HG03469 (cell line): ENCODE measurements around the gene KRTAP9-9.
"Not testable (repeated sequence)": the region's sequence is repeated elsewhere in the genome, so short reads cannot be mapped to it uniquely, and the experiment has no call there.

Experiments
- ATAC-seq: cut with Tn5 transposase; IDR thresholded peaks from one replicate; pipeline ENCODE4 v1.9.1; 2021; ENCODE audit warnings: mild to moderate bottlenecking, moderate library complexity, moderate number of reproducible peaks; ENCODE audit not compliant: unreplicated experiment

KRTAP9-9 gene

DNA sequence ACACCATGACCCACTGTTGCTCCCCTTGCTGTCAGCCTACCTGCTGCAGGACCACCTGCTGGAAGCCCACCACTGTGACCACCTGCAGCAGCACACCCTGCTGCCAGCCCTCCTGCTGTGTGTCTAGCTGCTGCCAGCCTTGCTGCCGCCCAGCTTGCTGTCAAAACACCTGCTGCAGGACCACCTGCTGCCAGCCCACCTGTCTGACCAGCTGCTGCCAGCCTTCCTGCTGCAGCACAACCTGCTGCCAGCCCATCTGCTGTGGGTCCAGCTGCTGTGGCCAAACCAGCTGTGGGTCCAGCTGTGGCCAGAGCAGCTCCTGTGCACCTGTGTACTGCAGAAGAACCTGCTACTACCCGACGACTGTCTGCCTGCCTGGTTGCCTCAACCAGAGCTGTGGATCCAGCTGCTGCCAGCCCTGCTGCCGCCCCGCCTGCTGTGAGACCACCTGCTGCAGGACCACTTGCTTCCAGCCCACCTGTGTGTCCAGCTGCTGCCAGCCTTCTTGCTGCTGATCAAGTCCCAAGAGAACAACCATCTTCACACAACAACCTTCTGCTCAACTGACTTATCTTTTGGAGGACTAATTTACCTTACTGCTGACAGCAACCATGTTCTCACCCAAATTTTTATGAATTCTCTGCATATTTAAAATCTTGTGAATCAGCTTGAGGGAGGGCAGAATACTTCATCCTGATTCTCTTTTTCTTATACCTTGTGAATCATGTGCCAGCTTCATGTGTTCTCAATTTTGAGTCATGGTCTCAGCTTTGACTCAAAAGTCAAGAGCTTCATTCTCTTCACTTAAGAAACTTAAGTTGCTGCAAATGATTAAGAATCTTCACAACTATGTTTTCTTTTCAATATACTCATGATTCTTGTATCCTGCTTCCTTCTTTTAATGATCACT is at the start of gene KRTAP9-9:
KRTAP9-9 (plus strand) TSS at position 4 of the 910 bp plus-strand sequence.
- ATAC-seq = not testable (repeated sequence)

DNA sequence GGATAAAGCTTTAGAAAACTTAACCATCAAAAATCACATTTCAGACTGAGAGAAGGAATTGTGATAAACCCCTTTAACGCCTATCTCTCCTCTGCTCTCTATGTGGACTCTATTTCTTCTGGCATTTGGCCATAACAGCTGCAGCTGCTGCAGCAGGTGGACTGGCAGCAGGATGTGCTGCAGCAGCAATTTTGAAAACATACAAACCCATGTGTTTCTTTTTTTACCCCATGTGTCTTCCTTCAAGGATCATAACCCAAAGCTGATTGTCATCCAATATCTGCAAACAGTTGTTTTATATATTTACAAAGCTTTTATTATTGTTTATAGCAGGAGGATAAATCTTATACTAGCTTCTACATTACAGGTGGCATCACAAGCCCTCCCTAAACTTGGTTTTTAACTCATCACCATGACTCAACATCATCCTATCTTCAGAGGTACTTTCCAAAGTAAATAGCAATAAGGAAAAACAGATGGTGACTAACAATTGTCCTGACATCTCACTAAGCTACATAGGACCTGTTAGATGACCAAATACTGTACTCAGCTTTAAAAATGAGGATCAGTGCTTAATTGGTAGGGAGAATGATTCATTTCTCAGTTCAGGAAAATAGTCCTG is 43.2 kb upstream of the KRTAP9-9 start:
- no peak for ATAC-seq

DNA sequence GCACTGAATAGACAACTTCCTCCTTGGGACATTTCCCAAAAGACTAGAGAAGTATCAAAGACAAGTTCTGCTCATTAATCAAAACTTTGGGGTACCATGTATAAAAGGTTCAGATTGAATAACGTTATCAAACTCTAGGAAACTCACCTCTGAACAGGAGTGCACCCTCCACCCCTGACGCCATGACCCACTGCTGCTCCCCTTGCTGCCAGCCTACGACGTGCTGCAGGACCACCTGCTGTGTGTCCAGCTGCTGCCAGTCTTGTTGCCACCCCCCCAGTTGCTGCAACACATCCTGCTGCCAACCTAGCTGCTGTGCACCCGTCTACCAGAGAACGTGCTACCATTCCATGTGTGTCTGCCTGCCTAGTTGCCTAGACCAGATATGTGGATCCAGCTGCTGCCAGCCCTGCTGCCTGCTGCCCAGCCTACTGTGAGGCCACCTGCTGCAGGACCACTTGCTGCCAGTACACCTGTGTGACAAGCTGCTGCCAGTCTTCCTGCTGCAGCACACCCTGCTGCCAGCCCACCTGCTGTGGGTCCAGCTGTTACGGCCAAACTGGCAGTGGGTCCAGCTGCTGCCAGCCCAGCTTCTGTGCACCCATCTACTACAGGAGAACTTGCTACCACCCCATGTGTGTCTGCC is 42.5 kb upstream of the KRTAP9-9 start:
- no peak for ATAC-seq

DNA sequence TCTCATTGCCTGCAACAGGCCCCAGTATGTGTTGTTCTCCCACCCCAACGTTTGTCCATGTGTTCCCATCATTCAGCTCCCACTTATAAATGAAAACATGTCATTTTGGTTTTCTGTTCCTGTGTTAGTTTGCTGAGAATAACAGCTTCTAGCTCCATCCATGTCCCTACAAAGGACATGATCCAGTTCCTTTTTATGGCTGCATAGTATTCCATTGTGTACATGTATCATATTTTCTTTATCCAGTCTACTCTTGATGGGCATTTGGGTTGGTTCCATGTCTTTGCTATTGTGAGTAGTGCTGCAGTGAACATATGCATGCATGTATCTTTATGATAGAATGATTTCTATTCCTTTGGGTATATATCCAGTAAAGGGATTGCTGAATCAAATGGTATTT is 39.5 kb upstream of the KRTAP9-9 start:
- ATAC-seq = no peak

DNA sequence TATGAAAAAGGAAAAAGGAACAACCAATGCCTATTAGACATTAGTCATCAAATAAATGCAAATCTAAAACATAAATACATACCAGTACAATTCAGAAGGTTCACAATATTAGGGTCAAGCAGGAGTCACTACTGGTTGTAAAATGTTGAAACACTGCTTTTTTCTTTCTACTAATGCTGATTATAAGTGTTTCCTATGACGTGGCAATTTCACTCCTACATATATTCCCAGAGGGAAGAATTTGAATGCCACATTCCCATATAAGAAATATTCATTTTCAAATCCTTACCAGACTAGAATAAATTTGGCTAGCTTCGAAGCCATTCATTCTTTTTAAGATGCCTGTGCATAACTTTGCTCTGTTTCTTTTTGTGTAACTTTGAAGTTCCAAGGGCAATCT is 31.4 kb upstream of the KRTAP9-9 start:
- ATAC-seq = no peak

DNA sequence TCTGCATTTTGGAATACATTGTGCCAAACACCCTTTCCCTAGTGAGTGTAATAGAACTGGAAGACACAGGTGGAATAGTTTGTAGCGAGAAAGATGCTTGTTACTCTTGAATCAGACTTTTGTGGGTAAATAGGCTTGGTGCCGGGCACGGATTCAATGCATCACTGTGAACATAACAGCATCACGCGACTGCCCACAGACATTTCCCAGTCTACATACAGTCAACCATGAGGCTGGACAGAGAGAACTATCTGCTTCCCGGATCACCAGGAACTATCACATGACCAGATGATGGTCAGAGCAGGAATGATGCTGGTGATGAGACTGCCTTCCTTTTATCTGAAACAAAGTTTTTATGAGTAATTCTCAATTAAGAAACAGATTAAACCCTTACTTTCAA is 29.1 kb upstream of the KRTAP9-9 start:
- ATAC-seq = no peak

DNA sequence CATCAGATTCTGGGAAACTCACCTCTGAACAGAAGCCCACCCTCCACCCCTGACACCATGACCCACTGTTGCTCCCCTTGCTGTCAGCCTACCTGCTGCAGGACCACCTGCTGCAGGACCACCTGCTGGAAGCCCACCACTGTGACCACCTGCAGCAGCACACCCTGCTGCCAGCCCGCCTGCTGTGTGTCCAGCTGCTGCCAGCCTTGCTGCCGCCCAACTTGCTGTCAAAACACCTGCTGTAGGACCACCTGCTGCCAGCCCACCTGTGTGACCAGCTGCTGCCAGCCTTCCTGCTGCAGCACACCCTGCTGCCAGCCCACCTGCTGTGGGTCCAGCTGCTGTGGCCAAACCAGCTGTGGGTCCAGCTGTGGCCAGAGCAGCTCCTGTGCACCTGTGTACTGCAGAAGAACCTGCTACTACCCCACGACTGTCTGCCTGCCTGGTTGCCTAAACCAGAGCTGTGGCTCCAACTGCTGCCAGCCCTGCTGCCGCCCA is 28.5 kb upstream of the KRTAP9-9 start, which contains the start of gene KRTAP9-2:
KRTAP9-2 (plus strand) TSS at position 51 of the 498 bp plus-strand sequence; CDS start at position 58, 7 bp downstream.
- not testable (repeated sequence) for ATAC-seq

DNA sequence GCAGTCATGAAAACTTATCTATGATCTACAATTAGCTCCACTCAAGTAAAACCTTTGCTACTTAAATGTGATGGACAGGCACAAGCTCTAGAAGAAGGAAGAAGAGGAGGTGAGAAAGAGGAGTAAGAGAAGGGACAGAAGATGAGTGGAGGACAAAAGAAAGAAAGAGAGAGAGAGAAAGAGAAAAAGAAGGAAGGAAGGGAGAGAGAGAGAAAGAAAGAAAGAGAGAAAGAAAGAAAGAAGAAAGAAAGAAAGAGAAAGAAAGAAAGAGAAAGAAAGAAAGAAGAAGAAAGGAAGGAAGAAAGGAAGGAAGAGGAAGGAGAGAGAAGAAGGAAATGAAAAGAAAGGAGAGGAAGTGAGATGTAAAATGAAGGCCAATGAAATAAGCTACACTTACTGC is 25.1 kb upstream of the KRTAP9-9 start:
- no peak for ATAC-seq

DNA sequence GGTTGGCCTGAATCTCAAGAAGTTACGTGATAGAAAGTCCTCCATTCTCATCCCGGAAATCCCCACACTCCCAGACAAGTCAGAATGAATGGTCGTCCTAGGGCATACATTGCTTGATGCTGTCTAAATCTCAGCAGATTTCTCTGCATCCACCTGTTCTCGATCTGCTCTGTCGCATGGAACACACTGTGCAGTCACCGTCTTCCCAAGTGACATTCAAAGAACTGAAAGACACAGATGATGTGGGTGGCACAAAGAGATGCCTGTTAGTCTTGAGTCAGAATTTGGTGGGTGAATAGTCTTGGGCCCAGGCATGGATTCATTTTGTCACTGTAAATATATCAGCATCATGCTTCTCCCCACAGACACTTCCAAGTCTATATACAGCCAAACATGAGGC is 23.5 kb upstream of the KRTAP9-9 start:
- no peak for ATAC-seq

DNA sequence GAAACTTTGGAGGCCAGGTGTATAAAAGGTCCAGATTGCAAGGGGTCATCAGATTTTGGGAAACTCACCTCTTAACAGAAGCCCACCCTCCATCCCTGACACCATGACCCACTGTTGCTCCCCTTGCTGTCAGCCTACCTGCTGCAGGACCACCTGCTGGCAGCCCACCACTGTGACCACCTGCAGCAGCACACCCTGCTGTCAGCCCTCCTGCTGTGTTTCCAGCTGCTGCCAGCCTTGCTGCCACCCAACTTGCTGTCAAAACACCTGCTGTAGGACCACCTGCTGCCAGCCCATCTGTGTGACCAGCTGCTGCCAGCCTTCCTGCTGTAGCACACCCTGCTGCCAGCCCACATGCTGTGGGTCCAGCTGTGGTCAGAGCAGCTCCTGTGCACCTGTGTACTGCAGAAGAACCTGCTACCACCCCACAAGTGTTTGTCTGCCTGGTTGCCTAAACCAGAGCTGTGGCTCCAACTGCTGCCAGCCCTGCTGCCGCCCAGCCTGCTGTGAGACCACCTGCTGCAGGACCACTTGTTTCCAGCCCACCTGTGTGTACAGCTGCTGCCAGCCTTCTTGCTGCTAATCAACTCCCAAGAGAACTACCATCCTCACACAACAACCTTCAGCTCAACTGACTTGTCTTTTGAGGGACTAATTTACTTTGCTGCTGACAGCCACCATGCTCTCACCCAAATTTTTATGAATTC is 22.6 kb upstream of the KRTAP9-9 start, which contains the start of gene KRTAP9-3:
KRTAP9-3 (plus strand) TSS at position 51 of the 707 bp plus-strand sequence; CDS start at position 104, 53 bp downstream.
- not testable (repeated sequence) for ATAC-seq

DNA sequence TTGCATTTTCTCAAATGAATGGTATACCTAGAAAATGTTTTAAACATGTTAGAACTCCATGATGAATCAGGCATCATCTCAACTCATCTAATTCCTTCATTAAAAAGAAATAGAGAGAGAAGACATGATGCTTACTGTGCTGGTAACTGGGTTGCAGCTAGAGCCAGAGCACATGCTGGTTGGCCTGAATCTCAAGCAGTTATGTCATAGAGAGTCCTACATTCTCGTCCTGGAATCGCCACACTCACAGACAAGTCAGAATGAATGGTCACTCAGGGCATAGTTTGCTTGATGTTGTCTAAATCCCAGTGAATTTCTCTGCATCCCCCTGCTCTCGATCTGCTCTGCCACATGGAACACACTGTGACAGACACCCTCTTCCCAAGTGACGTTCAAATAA is 18.1 kb upstream of the KRTAP9-9 start:
- not testable (repeated sequence) for ATAC-seq

DNA sequence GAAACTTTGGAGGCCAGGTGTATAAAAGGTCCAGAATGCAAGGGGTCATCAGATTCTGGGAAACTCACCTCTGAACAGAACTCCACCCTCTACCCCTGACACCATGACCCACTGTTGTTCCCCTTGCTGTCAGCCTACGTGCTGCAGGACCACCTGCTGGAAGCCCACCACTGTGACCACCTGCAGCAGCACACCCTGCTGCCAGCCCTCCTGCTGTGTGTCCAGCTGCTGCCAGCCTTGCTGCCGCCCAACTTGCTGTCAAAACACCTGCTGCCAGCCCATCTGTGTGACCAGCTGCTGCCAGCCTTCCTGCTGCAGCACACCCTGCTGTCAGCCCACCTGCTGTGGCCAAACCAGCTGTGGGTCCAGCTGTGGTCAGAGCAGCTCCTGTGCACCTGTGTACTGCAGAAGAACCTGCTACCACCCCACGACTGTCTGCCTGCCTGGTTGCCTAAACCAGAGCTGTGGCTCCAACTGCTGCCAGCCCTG is 17.2 kb upstream of the KRTAP9-9 start, which contains the start of gene KRTAP9-8:
KRTAP9-8 (plus strand) TSS at position 51 of the 489 bp plus-strand sequence; CDS start at position 104, 53 bp downstream.
- ATAC-seq = not testable (repeated sequence)

DNA sequence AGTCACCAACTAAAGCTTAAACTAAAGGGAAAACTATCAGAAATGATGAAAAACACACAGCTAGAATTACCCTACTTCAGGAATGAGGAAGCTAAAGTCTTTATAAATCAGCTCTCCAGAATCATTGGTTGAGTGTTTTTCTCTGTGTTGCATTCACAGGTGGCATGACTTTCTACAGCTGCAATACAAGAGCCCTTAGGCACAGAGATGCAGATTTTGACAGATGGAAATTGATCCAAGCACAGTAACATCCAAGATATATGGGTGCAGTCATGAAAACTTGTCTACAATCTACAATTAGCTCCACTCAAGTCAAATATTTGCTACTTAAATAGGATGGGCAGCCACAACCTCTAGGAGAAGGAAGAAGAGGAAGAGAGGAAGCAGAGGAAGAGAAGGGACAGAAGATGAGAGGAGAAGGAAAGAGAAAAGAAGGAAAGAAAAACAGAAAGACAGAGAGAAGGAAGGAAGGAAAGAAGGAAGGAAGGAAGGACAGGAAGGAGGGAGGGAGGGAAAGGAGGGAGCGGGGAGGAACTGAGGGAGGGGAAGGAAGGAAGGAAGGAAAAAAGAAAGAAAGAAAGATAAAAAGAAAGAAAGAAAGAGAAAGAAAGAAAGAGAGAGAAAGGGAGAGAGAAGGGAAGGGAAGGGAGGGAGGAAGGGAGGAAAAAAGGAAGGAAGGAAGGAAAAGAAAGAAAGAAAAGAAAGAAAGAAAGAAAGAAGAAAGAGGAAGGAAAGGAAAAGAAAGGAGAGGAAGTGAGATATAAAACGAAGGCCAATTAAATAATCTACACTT is 8.0 kb upstream of the KRTAP9-9 start:
- ATAC-seq = not testable (repeated sequence)

DNA sequence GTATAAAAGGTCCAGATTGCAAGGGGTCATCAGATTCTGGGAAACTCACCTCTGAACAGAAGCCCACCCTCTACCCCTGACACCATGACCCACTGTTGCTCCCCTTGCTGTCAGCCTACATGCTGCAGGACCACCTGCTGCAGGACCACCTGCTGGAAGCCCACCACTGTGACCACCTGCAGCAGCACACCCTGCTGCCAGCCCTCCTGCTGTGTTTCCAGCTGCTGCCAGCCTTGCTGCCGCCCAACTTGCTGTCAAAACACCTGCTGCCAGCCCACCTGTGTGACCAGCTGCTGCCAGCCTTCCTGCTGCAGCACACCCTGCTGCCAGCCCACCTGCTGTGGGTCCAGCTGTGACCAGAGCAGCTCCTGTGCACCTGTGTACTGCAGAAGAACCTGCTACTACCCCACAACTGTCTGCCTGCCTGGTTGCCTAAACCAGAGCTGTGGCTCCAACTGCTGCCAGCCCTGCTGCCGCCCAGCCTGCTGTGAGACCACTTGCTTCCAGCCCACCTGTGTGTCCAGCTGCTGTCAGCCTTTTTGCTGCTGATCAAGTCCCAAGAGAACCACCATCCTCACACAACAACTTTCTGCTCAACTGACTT is 5.4 kb upstream of the KRTAP9-9 start, which contains the start of gene KRTAP9-4:
KRTAP9-4 (plus strand) TSS at position 51 of the 604 bp plus-strand sequence; CDS start at position 85, 34 bp downstream.
- ATAC-seq = not testable (repeated sequence)

DNA sequence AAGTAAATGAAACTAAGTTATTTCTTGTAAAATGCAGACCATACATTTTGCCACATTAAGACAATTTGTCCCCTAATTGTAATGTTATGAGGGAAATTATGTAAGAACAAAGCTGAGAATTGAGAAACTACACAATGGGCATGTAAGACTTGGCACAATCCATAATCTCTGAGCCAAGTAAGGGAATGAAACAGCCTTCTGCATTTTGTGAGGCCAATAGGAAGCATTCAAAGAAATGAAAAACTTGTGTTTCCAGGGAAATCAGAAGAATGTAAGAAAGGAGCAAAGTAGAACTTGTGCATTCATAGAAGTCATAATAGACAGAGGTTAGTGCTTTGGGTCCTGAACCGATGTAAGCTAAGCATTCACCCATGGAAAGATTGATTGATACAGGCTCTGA is 3.9 kb upstream of the KRTAP9-9 start:
- ATAC-seq = no peak

DNA sequence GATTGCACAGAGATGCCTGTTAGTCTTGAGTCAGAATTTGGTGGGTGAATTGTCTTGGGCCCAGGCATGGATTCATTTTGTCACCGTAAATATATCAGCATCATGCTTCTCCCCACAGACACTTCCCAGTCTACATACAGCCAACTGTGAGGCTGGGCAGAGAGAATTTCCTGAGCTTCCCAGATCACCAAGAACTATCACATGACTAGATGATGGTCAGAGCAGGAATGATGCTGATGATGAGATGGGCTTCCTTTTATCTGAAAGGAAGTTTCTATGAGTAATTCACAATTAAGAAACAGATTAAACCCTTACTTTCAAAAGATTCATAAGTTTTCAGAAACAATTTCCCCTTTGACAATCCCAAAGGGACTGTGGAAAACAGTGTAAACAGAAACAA is 323 bp upstream of the KRTAP9-9 start:
- no peak for ATAC-seq

DNA sequence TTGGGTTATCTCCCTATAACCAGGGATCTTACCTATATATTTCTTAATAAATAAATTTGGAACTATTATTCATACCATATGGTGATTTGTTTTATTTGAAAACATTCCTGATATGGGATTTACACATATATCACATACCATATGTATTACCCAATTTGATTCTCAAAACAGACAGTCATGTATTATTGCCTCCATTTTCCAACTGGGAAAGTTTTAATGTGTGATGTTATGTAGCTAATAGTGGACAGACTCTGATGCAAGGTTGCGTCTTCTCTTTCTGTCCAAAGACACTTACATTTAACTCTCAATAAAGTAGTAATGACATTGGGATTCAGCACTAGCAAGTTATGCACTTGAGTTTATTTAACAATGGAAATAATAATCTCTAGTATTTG is 1.1 kb downstream of the KRTAP9-9 start:
- ATAC-seq = no peak

DNA sequence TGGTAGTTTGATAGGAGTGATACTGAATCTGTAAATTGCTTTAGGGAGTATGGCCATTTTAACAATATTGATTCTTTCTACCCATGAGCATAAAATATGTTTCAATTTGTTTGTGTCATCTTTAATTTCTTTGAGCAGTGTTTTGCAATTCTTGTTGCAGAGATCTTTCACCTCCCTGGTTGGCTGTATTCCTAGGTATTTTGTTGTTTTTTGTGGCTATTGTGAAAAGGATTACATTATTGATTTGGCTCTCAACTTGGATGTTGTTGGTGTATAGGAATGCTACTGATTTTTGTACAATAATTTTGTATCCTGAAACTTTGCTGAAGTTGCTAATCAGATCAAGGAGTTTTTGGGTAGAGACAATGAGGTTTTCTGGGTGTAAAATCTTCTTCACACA is 3.2 kb downstream of the KRTAP9-9 start:
- no peak for ATAC-seq

DNA sequence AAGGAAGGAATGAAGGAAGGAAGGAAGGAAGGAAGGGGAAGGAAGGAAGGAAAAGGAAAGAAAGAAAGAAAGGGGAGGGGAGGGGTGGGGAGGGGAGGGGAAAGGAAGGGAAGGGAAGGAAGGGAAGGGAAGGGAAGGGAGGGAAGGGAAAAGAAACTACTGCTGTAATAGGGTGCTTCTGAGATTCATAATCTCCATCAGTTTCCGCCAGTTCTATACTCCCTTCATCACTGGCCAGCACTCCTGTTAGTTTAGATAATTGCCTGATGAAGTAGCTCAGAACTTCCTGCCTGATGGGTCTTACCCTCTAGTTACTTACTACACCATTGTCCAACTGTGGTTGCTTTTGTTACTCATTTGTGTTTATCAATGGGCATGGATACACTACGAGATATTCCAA is 8.0 kb downstream of the KRTAP9-9 start:
- ATAC-seq = no peak
